DOHH2 (cell line): ENCODE results near the gene MECP2.

Experiments used
- CTCF ChIP-seq: fragments of 200-600 bp; sonication (generic); IDR thresholded peaks from one replicate; pipeline ENCODE4 v1.5.1; 2014; ENCODE audit warnings: antibody characterized with exemption, mild to moderate bottlenecking, low read depth, low read length; ENCODE audit not compliant: poor library complexity, severe bottlenecking
- EZH2phosphoT487 ChIP-seq: fragments of 200-600 bp; sonication (generic); IDR thresholded peaks from 2 replicates; pipeline ENCODE4 v1.6.1; 2017; ENCODE audit warnings: borderline replicate concordance, mild to moderate bottlenecking, antibody characterized with exemption, low read length, moderate library complexity, mixed read lengths

GRCh38 chrX:153973127-153974002, 124.2 kb downstream of the MECP2 start:
- no peak for TF ChIP-seq CTCF
- TF ChIP-seq EZH2phosphoT487 = no peak
